Right cardiac atrium (tissue), 5 donors: ENCODE data around the gene C3orf52. TPM values are rescaled to one million over a fixed set of nuclear protein-coding genes. Genes with fewer than 3 reads are reported as not detected.

ENCODE experiments used
- ATAC-seq, 2 donors: fragments of 200-7000 bp; cut with Tn5 transposase; one replicate each; pipeline versions ENCODE4 v1.8.0 to v1.9.1; 2020; ENCODE audit warnings: moderate library complexity in 2 of 2, mild to moderate bottlenecking in 1 of 2
- DNase-seq, 3 donors: peaks; one replicate each; pipeline ENCODE4 v3.0.0-alpha.2; 2020
- H3K27ac ChIP-seq: one replicate; pipeline ENCODE4 v1.5.1; 2013; ENCODE audit warnings: mild to moderate bottlenecking, low read length, control low read depth, moderate library complexity
- H3K27me3 ChIP-seq: one replicate; pipeline ENCODE4 v1.6.1; 2013; ENCODE audit not compliant: control insufficient read depth, insufficient read depth
- H3K4me1 ChIP-seq: one replicate; pipeline ENCODE4 v1.6.1; 2013; ENCODE audit warnings: low read length; ENCODE audit not compliant: control insufficient read depth, insufficient read depth
- H3K4me3 ChIP-seq: one replicate; pipeline ENCODE4 v1.5.1; 2013; ENCODE audit warnings: low read length, control low read depth
- H3K9me3 ChIP-seq: one replicate; pipeline ENCODE4 v1.6.1; 2013; ENCODE audit warnings: low read length; ENCODE audit not compliant: control insufficient read depth
- WGBS: extraction: QIAGEN DNeasy Blood & Tissue Kit; methylation state at CpG from one replicate; pipeline ENCODE4 v1.1.7; 2013; 5-methylcytosine and 5-hydroxymethylcytosine counted together
- intact Hi-C, 4 donors: fragments of 100-400 bp; cut with DNase I; formaldehyde crosslinking; loops; one replicate each; pipeline versions ENCODE4 v1.11.0 to v1.14.0; 2022 to 2023
- polyA plus RNA-seq: library from polyadenylated mRNA; stranded (reverse); fragments of 200-250 nt; gene quantifications from one replicate; pipeline ENCODE4 v1.2.3, GENCODE V29; 2013
- total RNA-seq, 4 donors: library from RNA; stranded (reverse); fragmentation: NEBNext Ultra II Directional; extraction: Animal tissue kit (Norgen Biotek cat#: 25700); gene quantifications; one replicate each; pipeline ENCODE4 v1.2.1, GENCODE V29; 2021
- donor health status: healthy with polysubstance abuse.
- donor health status: DM: no; HTN: yes; CAD: no.
- donor health status: DM: no; HTN: no; CAD: no.
- donor health status: DM: no; HTN: yes; CAD: no; lungs with severe emphysema.
- donor health status: DM: yes; HTN: yes; CAD: no.

Gene C3orf52
- total and polyA plus RNA-seq, 5 donors: 0.48 to 4.4 (median 1.2) TPM

DNA sequence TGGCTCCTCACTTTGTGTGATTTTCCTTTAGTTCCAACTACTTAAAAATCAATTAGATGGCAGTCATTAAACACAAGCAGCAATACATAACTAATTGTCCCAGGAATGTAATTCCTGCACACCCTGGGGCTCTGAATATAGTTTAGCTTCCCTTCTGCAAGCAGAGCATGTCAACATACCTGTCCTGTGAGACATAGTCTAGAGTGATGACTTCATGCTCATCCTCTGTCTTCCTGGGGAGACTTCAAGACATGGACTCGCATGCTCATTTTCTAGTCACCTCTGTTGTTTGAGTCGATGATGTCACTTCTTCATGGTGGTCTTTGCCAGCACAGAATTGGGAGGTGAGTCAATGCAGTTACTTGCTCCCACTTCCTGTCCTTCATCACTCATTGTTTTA is 15.7 kb downstream of the C3orf52 start:
- intact Hi-C loops: no loop called here
- Histone ChIP-seq H3K27me3 (no peaks in the 10 kb centered on the region), H3K4me3 (no peak overlapping the region), H3K27ac (no peak overlapping the region), H3K4me1 (no peaks in the 10 kb centered on the region), H3K9me3 (no peaks in the 10 kb centered on the region)
- DNase-seq (no peak), ATAC-seq (no peak)
- 74% methylated on average over 2 of the region's 2 CpGs for WGBS

DNA sequence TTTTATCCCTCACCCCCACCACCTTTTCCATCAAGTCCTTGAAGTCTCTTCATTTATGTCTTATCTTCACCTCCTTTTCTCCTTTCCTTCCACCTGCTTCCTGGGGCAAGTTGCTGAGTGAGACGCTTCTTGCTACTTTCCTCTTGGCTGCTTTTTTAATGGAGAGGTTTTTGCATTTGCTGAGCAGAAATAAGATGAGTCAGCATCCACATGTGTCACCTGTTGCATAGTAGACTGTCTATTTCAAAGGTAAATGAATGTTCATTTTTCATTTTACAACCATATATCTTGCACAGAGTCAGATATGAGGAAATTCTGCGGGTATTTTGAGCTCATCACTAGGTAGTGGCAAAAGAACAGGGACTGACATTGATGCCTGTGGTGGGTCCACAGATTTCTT is 18.6 kb downstream of the C3orf52 start:
- H3K4me3 ChIP-seq: no peak overlapping the region
- no peaks in the 10 kb centered on the region for H3K9me3 ChIP-seq
- no peaks in the 10 kb centered on the region for H3K4me1 ChIP-seq
- H3K27me3 ChIP-seq: no peaks in the 10 kb centered on the region
- no peak for ATAC-seq
- no peak overlapping the region for H3K27ac ChIP-seq
- intact Hi-C loops: no loop called here
- DNase-seq: no peak
- WGBS: 85% methylated on average over 2 of the region's 2 CpGs

DNA sequence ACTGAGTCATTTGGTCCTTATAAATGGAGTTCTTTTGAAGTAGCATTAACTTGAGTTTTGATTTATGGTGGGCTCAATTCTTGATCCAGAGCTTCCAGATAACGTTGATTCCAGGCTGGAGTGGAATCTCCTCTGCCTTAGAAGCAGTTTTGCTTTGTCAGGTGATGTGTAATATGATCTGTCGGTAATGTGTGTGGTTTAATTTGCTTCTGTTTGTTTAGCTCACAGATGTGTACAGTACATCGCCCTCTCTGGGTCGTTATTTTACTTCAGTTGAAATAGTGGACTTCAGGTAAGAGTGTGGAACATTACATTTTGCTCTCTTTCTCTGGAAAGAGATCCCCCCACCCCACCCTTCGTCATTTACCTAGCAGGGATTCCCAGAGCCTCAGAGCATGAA is 23.1 kb downstream of the C3orf52 start:
- no peak for ATAC-seq
- H3K4me1 ChIP-seq: no peaks in the 10 kb centered on the region
- H3K4me3 ChIP-seq: no peak overlapping the region
- no peak for DNase-seq
- 80% methylated on average over 5 of the region's 5 CpGs for WGBS
- H3K27ac ChIP-seq: no peak overlapping the region
- H3K27me3 ChIP-seq: no peaks in the 10 kb centered on the region
- H3K9me3 ChIP-seq: no peaks in the 10 kb centered on the region
- intact Hi-C loops: no loop called here

DNA sequence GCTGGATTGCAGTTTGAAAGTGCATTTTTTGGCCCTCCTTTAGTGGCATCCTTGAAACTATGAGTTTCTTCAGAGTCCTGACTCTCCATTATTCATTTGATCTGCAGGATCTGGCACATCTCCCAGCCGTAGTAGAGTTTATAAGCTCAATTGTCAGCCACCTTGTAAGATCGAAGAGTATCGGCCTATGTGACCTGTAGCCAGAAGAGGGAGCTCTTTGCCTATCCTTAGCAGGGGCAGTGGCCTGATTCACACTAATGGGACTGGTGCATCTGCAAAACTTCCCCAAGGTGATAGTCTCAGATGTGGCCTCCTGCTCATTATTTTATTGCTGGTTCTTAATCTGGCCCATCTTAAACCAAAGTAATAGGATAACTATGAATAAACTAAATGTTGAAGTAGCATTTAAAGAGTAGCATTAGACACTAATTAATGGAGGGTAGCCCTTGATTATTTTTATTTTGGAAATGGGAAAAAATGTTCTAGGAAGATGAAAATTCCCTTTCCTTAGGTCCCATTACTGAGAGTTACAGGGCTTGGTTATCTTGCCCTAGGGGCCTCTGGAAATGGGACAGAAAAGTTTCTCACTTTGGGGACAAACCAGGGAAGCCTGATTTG is 25.7 kb downstream of the C3orf52 start:
- 32% methylated on average over 3 of the region's 3 CpGs for WGBS
- no peak for DNase-seq

DNA sequence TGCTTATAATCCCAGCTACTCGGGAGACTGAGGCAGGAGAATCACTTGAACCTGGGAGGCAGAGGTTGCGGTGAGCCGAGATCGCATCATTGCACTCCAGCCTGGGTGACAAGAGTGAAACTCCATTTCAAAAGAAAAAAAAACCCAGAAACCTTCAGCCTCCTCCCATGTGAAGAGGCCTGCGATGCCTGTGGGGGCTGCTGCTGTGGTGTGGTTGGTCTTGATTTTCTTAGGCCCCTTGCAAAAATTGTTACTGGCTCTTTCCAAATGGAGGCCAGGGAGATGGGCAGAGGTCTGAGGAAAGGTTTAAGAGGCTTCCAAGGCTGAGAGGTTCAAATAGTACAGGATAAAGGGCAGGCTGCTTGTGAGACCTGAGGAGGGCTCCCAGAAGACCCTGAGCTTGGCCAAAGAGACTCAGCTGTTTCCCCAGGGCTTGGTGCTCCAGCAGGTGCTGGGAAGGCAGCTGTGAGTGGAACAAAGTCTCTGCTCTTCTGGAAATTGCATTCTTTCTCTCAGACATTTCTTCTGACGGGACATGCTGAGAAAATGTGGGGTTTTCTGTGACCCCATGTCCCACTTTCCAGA is 28.5 kb downstream of the C3orf52 start:
- H3K4me3 ChIP-seq: no peak overlapping the region
- H3K4me1 ChIP-seq: peaks cover 4% of the 10 kb centered on the region
- WGBS: 96% methylated on average over 6 of the region's 6 CpGs
- no peak for ATAC-seq
- intact Hi-C loops: loop anchor here in 2 of 4 donors (5.0 kb wide), 2 partner anchors 403 to 408 kb away; no protein-coding TSS in a partner anchor
- H3K27ac ChIP-seq: no peak overlapping the region
- H3K27me3 ChIP-seq: no peaks in the 10 kb centered on the region
- DNase-seq: no peak
- no peaks in the 10 kb centered on the region for H3K9me3 ChIP-seq

More for the DNA sequence above, 25.7 kb downstream of the C3orf52 start:
- Histone ChIP-seq H3K27ac (no peak overlapping the region), H3K9me3 (no peaks in the 10 kb centered on the region), H3K4me3 (no peak overlapping the region), H3K4me1 (peaks cover 3% of the 10 kb centered on the region), H3K27me3 (no peaks in the 10 kb centered on the region)
- intact Hi-C loops: loop anchor here in 2 of 4 donors (5.0 kb wide), 2 partner anchors 405 to 410 kb away; no protein-coding TSS in a partner anchor
- ATAC-seq: peak; percentile 70 to 74

DNA sequence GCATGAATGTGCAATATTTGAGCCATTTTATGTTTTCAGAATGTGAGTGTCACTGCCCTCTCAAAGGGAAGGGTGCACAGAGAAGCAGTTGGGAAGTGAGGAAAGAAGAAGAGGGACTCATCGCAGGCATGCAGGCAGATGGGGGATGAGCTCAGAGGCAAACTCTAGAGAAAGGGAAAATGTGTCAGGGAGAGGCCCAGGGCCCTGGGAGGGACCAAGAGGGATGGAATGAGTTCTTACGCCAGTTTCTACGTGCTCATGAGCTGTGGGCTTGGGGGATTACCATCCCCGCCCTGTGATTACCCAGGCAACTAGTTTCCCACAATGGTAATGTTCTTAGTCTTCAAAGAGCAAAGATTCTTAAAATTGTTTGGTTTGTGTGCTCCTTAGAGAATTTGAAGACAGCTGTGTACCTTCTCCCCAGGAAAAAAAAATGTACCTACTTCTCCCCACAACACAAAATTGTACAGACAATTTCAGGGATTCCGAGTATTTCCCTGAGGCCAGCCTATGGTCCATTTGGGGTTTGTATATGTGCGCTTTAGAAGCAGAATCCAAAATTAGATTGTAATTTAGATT is 29.1 kb downstream of the C3orf52 start:
- Histone ChIP-seq H3K27ac (no peak overlapping the region), H3K4me1 (peaks cover 4% of the 10 kb centered on the region), H3K4me3 (no peak overlapping the region), H3K27me3 (no peaks in the 10 kb centered on the region), H3K9me3 (no peaks in the 10 kb centered on the region)
- intact Hi-C loops: no loop called here
- no peak for DNase-seq
- no peak for ATAC-seq
- WGBS: 86% methylated on average over 6 of the region's 6 CpGs

DNA sequence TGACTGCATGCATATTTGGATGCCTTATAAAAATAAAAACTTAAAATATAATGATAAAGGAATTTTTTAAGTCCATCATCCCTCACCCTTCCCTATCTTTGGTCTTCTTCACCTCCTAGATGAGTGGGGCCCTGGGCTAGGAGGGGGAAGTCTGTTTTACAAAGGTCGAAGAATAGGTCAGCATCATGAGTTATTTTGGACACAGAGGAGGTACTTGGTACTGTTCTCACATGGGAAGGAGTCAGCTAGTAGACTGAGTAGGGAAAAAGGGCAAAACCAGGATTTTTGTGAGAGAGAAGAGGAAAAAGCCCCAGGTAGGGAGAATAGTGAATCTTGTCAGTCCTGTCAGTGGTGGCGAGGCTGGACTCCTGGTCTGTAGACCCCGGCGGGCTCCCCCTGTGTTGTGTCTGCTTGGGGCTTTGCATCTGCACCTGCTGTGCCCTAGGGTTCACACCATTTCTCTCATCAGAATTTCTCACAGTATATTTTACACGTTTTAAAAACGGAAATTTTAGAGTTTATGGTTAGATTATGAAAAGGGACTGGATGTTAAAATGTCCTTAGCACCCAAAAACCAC is 29.7 kb downstream of the C3orf52 start:
- intact Hi-C loops: no loop called here
- Histone ChIP-seq H3K27ac (no peak overlapping the region), H3K4me3 (no peak overlapping the region), H3K9me3 (no peaks in the 10 kb centered on the region), H3K27me3 (no peaks in the 10 kb centered on the region), H3K4me1 (peaks cover 4% of the 10 kb centered on the region)
- no peak for DNase-seq
- no peak for ATAC-seq
- 78% methylated on average over 6 of the region's 6 CpGs for WGBS

DNA sequence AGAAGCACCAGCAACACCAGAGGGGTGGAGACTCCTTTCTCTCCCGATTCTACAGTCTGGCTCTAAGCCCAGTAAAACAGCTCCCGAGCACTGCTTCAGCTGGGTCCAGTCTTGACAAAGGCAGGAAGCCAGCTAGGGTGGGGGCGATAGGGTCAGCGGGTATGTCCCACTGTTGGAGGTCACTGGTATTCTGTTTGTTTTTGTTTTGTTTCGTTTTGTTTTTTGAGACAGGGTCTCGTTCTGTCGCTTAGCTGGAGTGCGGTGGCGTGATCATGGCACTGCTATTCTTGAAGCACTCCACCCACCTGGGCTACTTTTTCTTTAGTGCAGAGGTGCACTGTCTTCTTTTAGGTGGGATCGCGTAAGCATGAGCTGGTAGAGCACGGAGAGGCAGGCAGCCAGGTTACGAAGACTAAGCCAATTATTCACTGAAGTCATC is 30.6 kb downstream of the C3orf52 start:
- Histone ChIP-seq H3K9me3 (no peaks in the 10 kb centered on the region), H3K4me1 (peaks cover 4% of the 10 kb centered on the region), H3K27ac (peak overlapping the region; percentile 57), H3K4me3 (peak overlapping the region; percentile 46), H3K27me3 (no peaks in the 10 kb centered on the region)
- peak; percentile 26 to 62 (median 57) for DNase-seq
- ATAC-seq: peak; percentile 69 to 83
- intact Hi-C loops: no loop called here
- WGBS: 52% methylated on average over 13 of the region's 13 CpGs

DNA sequence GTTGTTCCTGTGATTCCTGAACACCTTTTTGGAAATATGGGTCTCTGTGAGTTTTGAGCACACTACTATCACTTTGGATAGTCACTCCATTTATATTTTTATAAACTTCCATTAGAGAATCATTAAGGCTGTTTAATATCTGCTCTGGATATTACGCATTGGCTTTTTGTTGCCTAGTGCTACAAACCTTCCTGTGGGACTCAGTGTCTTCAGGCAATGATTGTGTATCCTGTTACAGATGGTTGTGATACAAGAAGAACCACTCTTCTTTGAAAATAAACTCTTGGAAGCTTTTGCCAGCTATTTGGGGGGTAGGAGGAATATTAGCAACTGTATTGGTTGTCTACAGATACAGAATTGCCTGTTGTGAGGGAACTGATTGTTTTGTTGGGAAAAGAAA is 31.2 kb downstream of the C3orf52 start:
- Histone ChIP-seq H3K27me3 (no peaks in the 10 kb centered on the region), H3K27ac (no peak overlapping the region), H3K9me3 (no peaks in the 10 kb centered on the region), H3K4me3 (no peak overlapping the region), H3K4me1 (peaks cover 4% of the 10 kb centered on the region)
- no peak for ATAC-seq
- 82% methylated on average over 1 of the region's 1 CpG for WGBS
- intact Hi-C loops: no loop called here
- no peak for DNase-seq

DNA sequence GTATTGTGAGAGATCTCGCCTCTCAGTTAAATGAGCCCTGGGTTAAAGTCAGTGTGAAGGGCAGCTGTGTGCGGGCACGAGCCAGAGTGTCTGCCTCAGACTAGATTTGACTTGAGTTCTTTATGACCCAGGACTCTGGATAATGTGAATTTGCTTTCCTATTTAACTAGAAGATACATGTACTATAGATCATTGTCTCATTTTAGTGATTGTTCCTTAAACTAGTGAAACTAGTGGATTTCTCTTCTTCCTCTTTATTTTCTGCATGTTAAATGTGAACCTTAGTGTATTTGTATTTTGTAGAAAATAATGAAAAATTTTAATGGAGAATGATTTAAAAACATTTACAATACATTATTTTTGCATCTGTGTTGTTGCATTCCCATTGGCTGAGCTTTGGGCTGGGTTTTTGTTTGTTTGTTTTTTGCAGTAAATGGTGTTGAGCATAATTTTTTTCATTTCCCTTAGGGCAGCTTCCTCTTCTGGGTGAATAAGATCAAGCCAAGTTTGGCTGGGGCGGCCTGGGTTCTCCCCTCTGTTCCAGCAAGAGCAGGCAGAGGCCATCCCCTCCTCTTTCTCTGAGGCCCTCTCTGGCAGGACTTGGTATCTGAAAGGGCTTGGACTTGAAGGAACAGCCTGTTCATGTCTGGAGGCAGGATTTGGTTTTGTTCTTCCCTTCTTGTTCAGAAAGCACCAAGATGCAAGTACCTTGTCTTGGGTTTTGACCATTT is 31.8 kb downstream of the C3orf52 start:
- Histone ChIP-seq H3K4me1 (peaks cover 4% of the 10 kb centered on the region), H3K9me3 (no peaks in the 10 kb centered on the region), H3K27me3 (no peaks in the 10 kb centered on the region), H3K4me3 (no peak overlapping the region), H3K27ac (no peak overlapping the region)
- ATAC-seq: peak; percentile 58
- intact Hi-C loops: no loop called here
- WGBS: 87% methylated on average over 4 of the region's 4 CpGs
- peak in 2 of 3 donors; percentile 65 to 74 for DNase-seq
